HepG2 (cell line): ENCODE data around the gene RGP1. TPM values are rescaled to one million over a fixed set of nuclear protein-coding genes. Genes with fewer than 3 reads are reported as not detected.

ENCODE experiments used
- BRCA1 ChIP-seq: sonication (generic); formaldehyde crosslinking; IDR thresholded peaks from 2 replicates; pipeline ENCODE4 v1.4.0; 2020; ENCODE audit warnings: missing genetic modification reagents
- CEBPZ ChIP-seq: IDR thresholded peaks from 2 replicates; pipeline ENCODE4 v1.6.1; 2012; ENCODE audit warnings: low read length, improper control_type of control experiment
- FLYWCH1 ChIP-seq: sonication (generic); formaldehyde crosslinking; IDR thresholded peaks from 2 replicates; pipeline ENCODE4 v1.8.1; 2023; ENCODE audit warnings: mild to moderate bottlenecking, missing genetic modification reagents
- FOXA3 ChIP-seq: IDR thresholded peaks from 2 replicates; pipeline ENCODE4 v1.6.1; 2016; ENCODE audit warnings: missing genetic modification reagents, missing compliant biosample characterization
- HMGXB3 ChIP-seq: sonication (generic); formaldehyde crosslinking; IDR thresholded peaks from 2 replicates; pipeline ENCODE4 v1.4.0; 2020; ENCODE audit warnings: missing genetic modification reagents, borderline replicate concordance
- HNF1B ChIP-seq: sonication (generic); formaldehyde crosslinking; IDR thresholded peaks from 2 replicates; pipeline ENCODE4 v1.5.1; 2020; ENCODE audit warnings: mild to moderate bottlenecking, moderate library complexity, missing genetic modification reagents
- SALL1 ChIP-seq: sonication (generic); formaldehyde crosslinking; IDR thresholded peaks from 2 replicates; pipeline ENCODE4 v1.8.0; 2022; ENCODE audit warnings: mild to moderate bottlenecking, missing genetic modification reagents
- ZBTB14 ChIP-seq: sonication (generic); formaldehyde crosslinking; IDR thresholded peaks from 2 replicates; pipeline ENCODE4 v1.4.0; 2020; ENCODE audit warnings: missing genetic modification reagents
- ZEB1 ChIP-seq: IDR thresholded peaks from 2 replicates; pipeline ENCODE4 v1.6.1; 2012; ENCODE audit warnings: mild to moderate bottlenecking, low read depth, inconsistent platforms; ENCODE audit not compliant: insufficient replicate concordance
- ZNF136 ChIP-seq: sonication (generic); formaldehyde crosslinking; IDR thresholded peaks from 2 replicates; pipeline ENCODE4 v1.8.1; 2022; ENCODE audit warnings: low read depth, mild to moderate bottlenecking, moderate library complexity, missing genetic modification reagents
- ZNF143 ChIP-seq: sonication (generic); formaldehyde crosslinking; IDR thresholded peaks from 2 replicates; pipeline ENCODE4 v1.4.0; 2020; ENCODE audit warnings: missing genetic modification reagents
- ZNF317 ChIP-seq: sonication (generic); formaldehyde crosslinking; IDR thresholded peaks from 2 replicates; pipeline ENCODE4 v1.5.0; 2020; ENCODE audit warnings: mild to moderate bottlenecking, missing genetic modification reagents
- ZNF598 ChIP-seq: sonication (generic); formaldehyde crosslinking; IDR thresholded peaks from 2 replicates; pipeline ENCODE4 v1.5.1; 2020; ENCODE audit warnings: mild to moderate bottlenecking, missing genetic modification reagents, borderline replicate concordance
- ZNF687 ChIP-seq: sonication (generic); formaldehyde crosslinking; IDR thresholded peaks from 2 replicates; pipeline ENCODE4 v1.5.1; 2020; ENCODE audit warnings: mild to moderate bottlenecking, missing genetic modification reagents, moderate library complexity
- polyA plus RNA-seq, 8 experiments: library from polyadenylated mRNA; depleted of rRNA in 3 of 8; stranded (reverse) in 7 of 8; unstranded in 1 of 8; fragments of >200 nt; fragmentation: Illumina TruSeq in 4 of 8; extraction: Trizol in 4 of 8; gene quantifications; 2 replicates each; pipeline versions ENCODE4 v1.2.1 to v1.2.3, GENCODE V29; 2011 to 2016; ENCODE audit warnings: low read depth in 4 of 8, missing spikeins in 1 of 8, mixed read lengths in 1 of 8; ENCODE audit not compliant: insufficient read depth in 1 of 8
- total RNA-seq, 5 experiments: library from RNA; depleted of rRNA; stranded (reverse); fragments of >200 nt; fragmentation: Illumina TruSeq; extraction: Trizol; gene quantifications; 2 replicates each; pipeline ENCODE4 v1.2.3, GENCODE V29; 2016; ENCODE audit warnings: low read depth in 1 of 5

Gene RGP1
- total and polyA plus RNA-seq, 2 of the 13 experiments (the other 11 are each of a cell fraction or from before 2014, with no cell fraction given), result 12.7 to 21.0 TPM

- TF ChIP-seq ZNF687 (CRISPR knock-in tag) (peak; percentile 89), SALL1 (peak; percentile 83), BRCA1 (CRISPR knock-in tag) (0 out of 2 replicates have a peak, but pooled peaks have one; percentile 69), ZNF317 (CRISPR knock-in tag) (no peak), ZEB1 (peak; percentile 37), ZNF143 (CRISPR knock-in tag) (peak; percentile 94), HNF1B (CRISPR knock-in tag) (peak; percentile 61), ZNF598 (CRISPR knock-in tag) (0 out of 2 replicates have a peak, but pooled peaks have one; percentile 59), HMGXB3 (no peak), FOXA3 (peak; percentile 52; the same call in 1 of the 2 replicates), ZNF136 (CRISPR knock-in tag) (peak; percentile 85), CEBPZ (no peak), FLYWCH1 (CRISPR knock-in tag) (no peak), ZBTB14 (peak; percentile 39; the same call in 1 of the 2 replicates)
Observed at GRCh38 chr9:35732185-35732799, 16.8 kb upstream of the RGP1 start, which contains the start of the genes CREB3 and TLN1 (continued).
